HepG2 (cell line): ENCODE results near the gene AGMO. TPM values are rescaled to one million over a fixed set of nuclear protein-coding genes. Genes with fewer than 3 reads are reported as not detected.

ENCODE experiments used
- ATAC-seq: fragments of 200-7000 bp; cut with Tn5 transposase; 3 replicates; pipeline ENCODE4 v1.9.1; 2020; ENCODE audit warnings: mild to moderate bottlenecking, moderate library complexity
- BruUV-seq: library from RNA; stranded (reverse); fragments of 400-500 nt; replicated peaks from 2 replicates; lab custom pipeline; 2021; lab: Mats Ljungman, UMichigan
- CTCF ChIA-PET: fragments of 300-600 bp; formaldehyde crosslinking; extraction: SDS; loops from one replicate; lab custom pipeline; 2021; ENCODE audit warnings: low total read pairs, inconsistent platforms, low intra/inter-chr PET ratio; lab: Yijun Ruan, JAX
- POLR2A ChIA-PET: fragments of 350-600 bp; sonication (Branson Sonifier 250); formaldehyde crosslinking; loops from one replicate; lab custom pipeline; 2020; ENCODE audit warnings: antibody characterized with exemption, inconsistent platforms; lab: Yijun Ruan, JAX
- DNase-seq: peaks from one replicate; pipeline ENCODE4 v3.0.0-alpha.2; 2015; ENCODE audit warnings: low spot score
- FAIRE-seq: peaks from 3 replicates; lab custom pipeline; 2011; peaks lifted over from hg19 to GRCh38; lab: Jason Lieb, UNC
- H2AFZ ChIP-seq: one replicate; pipeline ENCODE4 v1.6.1; 2011; ENCODE audit warnings: low read length, inconsistent platforms
- H3K27ac ChIP-seq: fragments of 300-600 bp; 3 replicates; pipeline ENCODE4 v1.8.0; 2011; ENCODE audit warnings: mixed run types, mild to moderate bottlenecking, mixed read lengths, low read length, inconsistent platforms; ENCODE audit not compliant: insufficient read depth; ENCODE audit errors: extremely low read length
- H3K27me3 ChIP-seq, 2 experiments: fragments of 200-600 bp in 1 of 2; 2 replicates in 1 of 2; 3 replicates in 1 of 2; pipeline versions ENCODE4 v1.6.0 to v1.8.0; 2011; ENCODE audit warnings: low read length in 2 of 2, mild to moderate bottlenecking in 2 of 2, moderate library complexity in 2 of 2, inconsistent platforms in 1 of 2; ENCODE audit not compliant: insufficient read depth in 2 of 2, control insufficient read depth in 1 of 2
- H3K36me3 ChIP-seq, 2 experiments: fragments of 200-600 bp in 1 of 2; replicated peaks in 1 of 2; 2 replicates in 1 of 2; 3 replicates in 1 of 2; pipeline versions ENCODE4 v1.5.1 to v1.8.0; 2011; ENCODE audit warnings: low read length in 2 of 2, inconsistent platforms in 1 of 2; ENCODE audit not compliant: insufficient read depth in 2 of 2, control insufficient read depth in 1 of 2
- H3K4me1 ChIP-seq: 2 replicates; pipeline ENCODE4 v1.5.1; 2012; ENCODE audit warnings: low read length, inconsistent platforms; ENCODE audit not compliant: insufficient read depth
- H3K4me2 ChIP-seq: 2 replicates; pipeline ENCODE4 v1.6.0; 2011; ENCODE audit warnings: low read depth, low read length, inconsistent platforms
- H3K4me3 ChIP-seq, 3 experiments: fragments of 200-600 bp in 1 of 3; sonication (generic), shearing (Covaris generic) in 1 of 3; replicated peaks in 1 of 3; 2 replicates each; pipeline ENCODE4 v1.5.1; 2011 to 2016; ENCODE audit warnings: low read length in 3 of 3, inconsistent platforms in 2 of 3, low read depth in 2 of 3, mild to moderate bottlenecking in 2 of 3, control low read depth in 1 of 3, mixed read lengths in 1 of 3; ENCODE audit not compliant: insufficient read depth in 1 of 3
- H3K79me2 ChIP-seq: one replicate; pipeline ENCODE4 v1.6.1; 2011; ENCODE audit warnings: low read length, inconsistent platforms; ENCODE audit not compliant: insufficient read depth
- H3K9ac ChIP-seq: 2 replicates; pipeline ENCODE4 v1.6.0; 2011; ENCODE audit warnings: mild to moderate bottlenecking, low read depth, low read length, inconsistent platforms; ENCODE audit not compliant: insufficient read depth
- H3K9me3 ChIP-seq: 2 replicates; pipeline ENCODE4 v1.5.1; 2012; ENCODE audit warnings: mild to moderate bottlenecking, low read length
- H4K20me1 ChIP-seq: 2 replicates; pipeline ENCODE4 v1.6.0; 2011; ENCODE audit warnings: inconsistent platforms, mild to moderate bottlenecking, low read length, moderate library complexity; ENCODE audit not compliant: insufficient read depth
- CBX1 ChIP-seq: IDR thresholded peaks from one replicate; pipeline ENCODE4 v1.6.1; 2016; ENCODE audit warnings: antibody characterized with exemption, low read depth
- HBP1 ChIP-seq: IDR thresholded peaks from 2 replicates; pipeline ENCODE4 v1.6.1; 2016; ENCODE audit warnings: low read depth, control low read depth
- HNF1A ChIP-seq, 2 experiments: sonication (generic) in 1 of 2; formaldehyde crosslinking in 1 of 2; IDR thresholded peaks; 2 replicates each; pipeline versions ENCODE4 v1.4.0 to v1.6.1; 2016 to 2020; ENCODE audit warnings: borderline replicate concordance in 1 of 2, low read depth in 1 of 2, mild to moderate bottlenecking in 1 of 2, missing genetic modification reagents in 1 of 2
- HNF4G ChIP-seq, 2 experiments: sonication (generic) in 1 of 2; formaldehyde crosslinking in 1 of 2; IDR thresholded peaks; 2 replicates each; pipeline versions ENCODE4 v1.4.0 to v1.6.1; 2011 to 2020; ENCODE audit warnings: borderline replicate concordance in 2 of 2, low read depth in 2 of 2, mild to moderate bottlenecking in 2 of 2, low read length in 1 of 2, missing genetic modification reagents in 1 of 2, moderate library complexity in 1 of 2
- MLLT10 ChIP-seq: sonication (generic); formaldehyde crosslinking; IDR thresholded peaks from 2 replicates; pipeline ENCODE4 v1.4.0; 2020; ENCODE audit warnings: missing genetic modification reagents
- NR2F2 ChIP-seq: IDR thresholded peaks from 2 replicates; pipeline ENCODE4 v1.6.1; 2012; ENCODE audit warnings: low read depth, inconsistent platforms, borderline replicate concordance
- RFXANK ChIP-seq: IDR thresholded peaks from 2 replicates; pipeline ENCODE4 v1.6.1; 2016
- RORA ChIP-seq: sonication (generic); formaldehyde crosslinking; IDR thresholded peaks from 2 replicates; pipeline ENCODE4 v1.5.0; 2020; ENCODE audit warnings: mild to moderate bottlenecking, missing genetic modification reagents, moderate library complexity
- TOE1 ChIP-seq: sonication (generic); formaldehyde crosslinking; IDR thresholded peaks from 2 replicates; pipeline ENCODE4 v1.4.0; 2020; ENCODE audit warnings: mild to moderate bottlenecking, missing genetic modification reagents
- ZBTB14 ChIP-seq: sonication (generic); formaldehyde crosslinking; IDR thresholded peaks from 2 replicates; pipeline ENCODE4 v1.4.0; 2020; ENCODE audit warnings: missing genetic modification reagents
- ZNF296 ChIP-seq: sonication (generic); formaldehyde crosslinking; conservative IDR thresholded peaks from 2 replicates; pipeline ENCODE4 v1.5.0; 2020; ENCODE audit warnings: mild to moderate bottlenecking, missing genetic modification reagents
- ZNF503 ChIP-seq: sonication (generic); formaldehyde crosslinking; IDR thresholded peaks from 2 replicates; pipeline ENCODE4 v1.4.0; 2020; ENCODE audit warnings: missing genetic modification reagents
- ZNF543 ChIP-seq: sonication (generic); formaldehyde crosslinking; IDR thresholded peaks from 2 replicates; pipeline ENCODE4 v1.4.0; 2020; ENCODE audit warnings: mild to moderate bottlenecking, missing genetic modification reagents
- ZUFSP ChIP-seq: sonication (generic); formaldehyde crosslinking; IDR thresholded peaks from 2 replicates; pipeline ENCODE4 v1.9.0; 2021; ENCODE audit warnings: missing genetic modification reagents, mild to moderate bottlenecking, borderline replicate concordance
- WGBS: methylation state at CpG from one replicate; pipeline ENCODE4 v1.1.6; 2017; ENCODE audit warnings: low lambda C conversion rate; 5-methylcytosine and 5-hydroxymethylcytosine counted together
- in situ Hi-C: cut with HindIII; loops from 2 replicates; pipeline ENCODE4 v1.10.0; 2017; ENCODE audit warnings: low pct_unique_long_range_greater_than_20kb; ENCODE audit not compliant: extremely low pct_ligation_motif_present
- intact Hi-C: fragments of 100-400 bp; cut with micrococcal nuclease; formaldehyde crosslinking; loops from one replicate; pipeline ENCODE4 v1.10.0; 2022; ENCODE audit not compliant: unreplicated experiment
- polyA plus RNA-seq, 8 experiments: library from polyadenylated mRNA; depleted of rRNA in 3 of 8; stranded (reverse) in 7 of 8; unstranded in 1 of 8; fragments of >200 nt; fragmentation: Illumina TruSeq in 4 of 8; extraction: Trizol in 4 of 8; gene quantifications; 2 replicates each; pipeline versions ENCODE4 v1.2.1 to v1.2.3, GENCODE V29; 2011 to 2016; ENCODE audit warnings: low read depth in 4 of 8, missing spikeins in 1 of 8, mixed read lengths in 1 of 8; ENCODE audit not compliant: insufficient read depth in 1 of 8
- total RNA-seq, 5 experiments: library from RNA; depleted of rRNA; stranded (reverse); fragments of >200 nt; fragmentation: Illumina TruSeq; extraction: Trizol; gene quantifications; 2 replicates each; pipeline ENCODE4 v1.2.3, GENCODE V29; 2016; ENCODE audit warnings: low read depth in 1 of 5

Gene AGMO
- total and polyA plus RNA-seq, 2 of the 13 experiments (the other 11 are each of a cell fraction or from before 2014, with no cell fraction given) = 0.22 to 0.50 TPM

GRCh38 chr7:15291699-15292098 lies 270.1 kb downstream of the AGMO start:
- no TSS peak for BruUV-seq
- Histone ChIP-seq H4K20me1 (no peaks in the 10 kb centered on the region), H3K27ac (no peak overlapping the region), H3K27me3 (no peaks in the 10 kb centered on the region), H3K9me3 (peaks cover 25% of the 10 kb centered on the region; the same call in 1 of the 2 replicates), H3K36me3 (no peaks in the 10 kb centered on the region), H2AFZ (no peak overlapping the region), H3K4me3 (no peak overlapping the region), H3K79me2 (no peaks in the 10 kb centered on the region), H3K4me2 (no peak overlapping the region), H3K9ac (no peak overlapping the region), H3K4me1 (no peaks in the 10 kb centered on the region)
- no peak for ATAC-seq
- 30% methylated on average over 6 of the region's 6 CpGs for WGBS
- no peak for FAIRE-seq
- ChIA-PET CTCF (no interaction called here), POLR2A (no interaction called here)
- intact Hi-C loops (no loop called here), in situ Hi-C loops (no loop called here)
- no peak for DNase-seq
- TF ChIP-seq ZNF543 (CRISPR knock-in tag) = no peak
- TF ChIP-seq ZBTB14 (CRISPR knock-in tag) = no peak
- no peak for TF ChIP-seq RFXANK (CRISPR knock-in tag)
- no peak for TF ChIP-seq NR2F2
- no peak for TF ChIP-seq HNF1A (IDR thresholded peaks at IDR 0.05; ENCODE audit: low read depth)
- no peak for TF ChIP-seq HNF1A (CRISPR knock-in tag; IDR thresholded peaks at IDR 0.05; ENCODE audit: borderline replicate concordance)
- TF ChIP-seq HBP1 (CRISPR knock-in tag) = no peak
- no peak for TF ChIP-seq ZNF503
- TF ChIP-seq ZUFSP = no peak
- TF ChIP-seq ZNF296 (CRISPR knock-in tag) = no peak
- no peak for TF ChIP-seq MLLT10
- no peak for TF ChIP-seq TOE1 (CRISPR knock-in tag)
- TF ChIP-seq HNF4G (IDR thresholded peaks at IDR 0.05; ENCODE audit: borderline replicate concordance, low read depth, low read length) = no peak
- TF ChIP-seq HNF4G (CRISPR knock-in tag; IDR thresholded peaks at IDR 0.05; ENCODE audit: borderline replicate concordance, low read depth) = no peak
- no peak for TF ChIP-seq CBX1
- TF ChIP-seq RORA (CRISPR knock-in tag) = no peak
